K562 (cell line): ENCODE results near the gene TRIM33. TPM values are rescaled to one million over a fixed set of nuclear protein-coding genes. Genes with fewer than 3 reads are reported as not detected.
A peak's percentile ranks its signal among the peaks of the same experiment; 100 is the strongest.

ENCODE experiments used
- ATAC-seq: fragments of 200-7000 bp; cut with Tn5 transposase; 3 replicates; pipeline ENCODE4 v1.9.1; 2020; ENCODE audit warnings: moderate library complexity
- BruUV-seq: library from RNA; stranded (reverse); fragments of 400-500 nt; replicated peaks from 2 replicates; lab custom pipeline; 2021; lab: Mats Ljungman, UMichigan
- CTCF ChIA-PET: fragments of 300-600 bp; formaldehyde crosslinking; extraction: SDS; loops from one replicate; lab custom pipeline; 2021; ENCODE audit warnings: low intra/inter-chr PET ratio; lab: Yijun Ruan, JAX
- POLR2A ChIA-PET: fragments of 300-600, 350-650 bp; sonication (Branson Sonifier 250); formaldehyde crosslinking; extraction: SDS; loops from one replicate; lab custom pipeline; 2021; ENCODE audit warnings: antibody characterized with exemption, inconsistent platforms; lab: Yijun Ruan, JAX
- DNase-seq, 4 experiments: peaks; one replicate each; pipeline versions ENCODE4 v3.0.0 to v3.0.0-alpha.2; 2011 to 2018; ENCODE audit warnings: low spot score in 3 of 4, mixed read lengths in 3 of 4; ENCODE audit errors: extremely low read depth in 1 of 4
- FAIRE-seq: peaks from 2 replicates; lab custom pipeline; 2011; peaks lifted over from hg19 to GRCh38; lab: Jason Lieb, UNC
- H2AFZ ChIP-seq: 2 replicates; pipeline ENCODE4 v1.6.0; 2011; ENCODE audit warnings: low read depth, low read length, control low read depth, inconsistent platforms
- H3K27ac ChIP-seq: fragments of 200-600 bp; 3 replicates; pipeline ENCODE4 v1.8.0; 2011; ENCODE audit warnings: low read depth, mild to moderate bottlenecking, control low read depth, inconsistent platforms, low read length, moderate library complexity, mixed read lengths; ENCODE audit errors: extremely low read depth
- H3K27me3 ChIP-seq, 2 experiments: fragments of 300-600 bp in 1 of 2; 2 replicates in 1 of 2; 3 replicates in 1 of 2; pipeline versions ENCODE4 v1.6.0 to v1.8.0; 2011; ENCODE audit warnings: inconsistent platforms in 2 of 2, low read length in 2 of 2, mild to moderate bottlenecking in 1 of 2, mixed read lengths in 1 of 2, moderate library complexity in 1 of 2; ENCODE audit not compliant: control insufficient read depth in 2 of 2, insufficient read depth in 2 of 2
- H3K36me3 ChIP-seq: fragments of 300-600 bp; 3 replicates; pipeline ENCODE4 v1.8.0; 2011; ENCODE audit warnings: mild to moderate bottlenecking, low read length, inconsistent platforms; ENCODE audit not compliant: control insufficient read depth, insufficient read depth
- H3K4me1 ChIP-seq, 2 experiments: fragments of 200-600 bp in 1 of 2; replicated peaks in 1 of 2; 2 replicates in 1 of 2; 3 replicates in 1 of 2; pipeline versions ENCODE4 v1.5.1 to v1.8.0; 2011; ENCODE audit warnings: inconsistent platforms in 2 of 2, low read length in 2 of 2, mild to moderate bottlenecking in 1 of 2, mixed read lengths in 1 of 2, moderate library complexity in 1 of 2; ENCODE audit not compliant: control insufficient read depth in 2 of 2, insufficient read depth in 2 of 2
- H3K4me2 ChIP-seq: 2 replicates; pipeline ENCODE4 v1.6.1; 2011; ENCODE audit warnings: low read length, control low read depth, inconsistent platforms, mixed read lengths; ENCODE audit not compliant: insufficient read depth
- H3K4me3 ChIP-seq: fragments of 200-600 bp; sonication (generic), shearing (Covaris generic); 2 replicates; pipeline ENCODE4 v1.5.1; 2016; ENCODE audit warnings: control low read depth, inconsistent platforms
- H3K79me2 ChIP-seq: fragments of 200-600 bp; 3 replicates; pipeline ENCODE4 v1.8.0; 2011; ENCODE audit warnings: low read length, inconsistent platforms; ENCODE audit not compliant: control insufficient read depth, insufficient read depth
- H3K9ac ChIP-seq, 2 experiments: 2 replicates each; pipeline versions ENCODE4 v1.6.0 to v1.6.1; 2011; ENCODE audit warnings: low read depth in 2 of 2, low read length in 2 of 2, control low read depth in 1 of 2, inconsistent platforms in 1 of 2, mild to moderate bottlenecking in 1 of 2, mixed read lengths in 1 of 2; ENCODE audit not compliant: insufficient read depth in 1 of 2
- H3K9me1 ChIP-seq: one replicate; pipeline ENCODE4 v1.6.0; 2011; ENCODE audit warnings: inconsistent platforms, mild to moderate bottlenecking, low read length, moderate library complexity; ENCODE audit not compliant: control insufficient read depth, insufficient read depth
- H3K9me3 ChIP-seq: replicated peaks from 2 replicates; pipeline ENCODE4 v1.5.1; 2011; ENCODE audit warnings: low read depth, low read length, inconsistent platforms; ENCODE audit not compliant: control insufficient read depth, insufficient read depth
- H4K20me1 ChIP-seq: replicated peaks from 2 replicates; pipeline ENCODE4 v1.6.1; 2011; ENCODE audit warnings: low read length, inconsistent platforms, mixed read lengths; ENCODE audit not compliant: control insufficient read depth, insufficient read depth
- BRF1 ChIP-seq: IDR thresholded peaks from 3 replicates; pipeline ENCODE4 v1.6.1; 2011; ENCODE audit warnings: borderline replicate concordance, mild to moderate bottlenecking; ENCODE audit not compliant: insufficient read length; ENCODE audit errors: extremely low read depth
- GTF2A2 ChIP-seq: IDR thresholded peaks from 2 replicates; pipeline ENCODE4 v1.6.1; 2016; ENCODE audit warnings: mild to moderate bottlenecking, missing genetic modification characterization, missing compliant biosample characterization
- JUND ChIP-seq, 2 experiments: IDR thresholded peaks; 2 replicates in 1 of 2; 3 replicates in 1 of 2; pipeline ENCODE4 v1.6.1; 2011; ENCODE audit warnings: borderline replicate concordance in 2 of 2, low read depth in 2 of 2, low read length in 2 of 2, improper control_type of control experiment in 1 of 2, missing biosample characterization in 1 of 2, missing genetic modification characterization in 1 of 2, missing genetic modification reagents in 1 of 2
- TBL1XR1 ChIP-seq, 2 experiments: IDR thresholded peaks; 2 replicates each; pipeline ENCODE4 v1.6.1; 2012; ENCODE audit warnings: improper control_type of control experiment in 2 of 2, low read length in 2 of 2, mild to moderate bottlenecking in 1 of 2
- U2AF2 ChIP-seq: fragments of 200-400 bp; formaldehyde crosslinking; optimal IDR thresholded peaks from 2 replicates; pipeline ENCODE3; 2017; ENCODE audit warnings: low read depth, mild to moderate bottlenecking, low read length
- WGBS: fragments of 100-300 bp; shearing (Covaris generic); methylation state at CpG from one replicate; pipeline ENCODE4 v1.1.6; 2016; ENCODE audit warnings: low coverage, mixed read lengths; ENCODE audit not compliant: insufficient coverage; ENCODE audit errors: missing lambda C conversion rate; 5-methylcytosine and 5-hydroxymethylcytosine counted together
- in situ Hi-C: fragments of 300-500 bp; cut with MboI; formaldehyde crosslinking; loops from 4 replicates; pipeline ENCODE4 v1.15.0; 2018; ENCODE audit warnings: inconsistent platforms, mixed read lengths
- intact Hi-C: fragments of 100-400 bp; cut with micrococcal nuclease; formaldehyde crosslinking; loops from 2 replicates; pipeline ENCODE4 v1.14.2; 2022
- polyA plus RNA-seq, 8 experiments: library from polyadenylated mRNA; depleted of rRNA in 4 of 8; stranded (reverse) in 5 of 8; unstranded in 3 of 8; fragments of >200 nt; fragmentation: Nextera tagmentation in 2 of 8; fragmentation: Illumina TruSeq in 1 of 8; extraction: Ambion mirVana in 2 of 8; extraction: Trizol in 1 of 8; gene quantifications; 2 replicates each; pipeline versions ENCODE4 v1.2.1 to v1.2.3, GENCODE V29; 2011 to 2014; ENCODE audit warnings: inconsistent platforms in 1 of 8, missing spikeins in 1 of 8
- total RNA-seq, 7 experiments: library from RNA; depleted of rRNA in 6 of 7; stranded (reverse); fragments of >200 nt in 6 of 7; fragmentation: Illumina TruSeq in 2 of 7; extraction: Trizol in 2 of 7; gene quantifications; 2 replicates each; pipeline versions ENCODE4 v1.2.1 to v1.2.3, GENCODE V29; 2011 to 2021; ENCODE audit warnings: low replicate concordance in 1 of 7
- TF ChIP-seq, protein P1 (sequence below): sonication (generic); formaldehyde crosslinking; IDR thresholded peaks from 2 replicates; pipeline ENCODE4 v1.8.1; 2023; ENCODE audit warnings: mild to moderate bottlenecking, missing genetic modification reagents
- TF ChIP-seq, protein P2 (sequence below): sonication (generic); formaldehyde crosslinking; IDR thresholded peaks from 2 replicates; pipeline ENCODE4 v1.8.1; 2023; ENCODE audit warnings: mild to moderate bottlenecking, missing genetic modification reagents

TRIM33 gene
- total and polyA plus RNA-seq, 9 of the 15 experiments (the other 6 are each of a cell fraction or from before 2014, with no cell fraction given): 9.3 to 58.4 (median 40.2) TPM

DNA sequence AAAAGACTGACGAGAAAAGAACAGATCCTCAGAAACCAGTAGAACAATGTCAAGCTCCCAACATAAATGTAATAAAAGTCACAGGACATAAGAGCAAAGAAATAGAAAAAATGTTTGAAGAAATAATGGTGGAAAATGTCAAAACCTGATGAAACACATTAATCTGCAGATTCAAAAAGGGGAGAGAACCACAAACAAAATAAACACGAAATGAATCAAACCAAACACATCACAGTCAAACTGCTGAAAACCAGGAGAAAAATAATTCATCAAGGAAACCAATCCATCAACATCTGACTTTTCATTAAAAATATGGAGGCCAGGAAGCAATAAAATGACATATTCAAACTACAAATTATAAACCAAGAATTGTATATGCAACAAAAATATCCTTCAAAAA, 31.9 kb downstream of the TRIM33 start (continued):
- TF ChIP-seq U2AF2 (no peak), TBL1XR1 (IDR thresholded peaks at IDR 0.05; ENCODE audit: low read length in 2 of 2) (no peak)
- TF ChIP-seq, all 486 proteins: peak for 0

DNA sequence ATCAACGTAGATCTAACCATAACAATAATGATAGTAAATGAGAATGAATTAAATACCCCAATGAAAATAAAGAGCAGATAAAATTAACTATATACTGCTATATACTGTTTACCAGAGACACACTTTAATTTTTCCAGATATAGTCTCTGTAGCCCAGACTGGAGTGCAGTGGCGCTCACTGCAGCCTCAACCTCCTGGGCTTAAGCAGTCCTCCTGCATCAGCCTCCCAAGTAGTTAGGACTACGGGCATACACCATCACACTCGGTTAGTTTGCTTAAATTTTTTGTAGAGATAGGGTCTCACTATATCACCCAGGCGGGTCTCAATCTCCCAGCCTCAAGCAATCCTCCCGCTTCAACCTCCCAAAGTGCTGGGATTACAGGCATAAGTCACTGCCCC, 37.2 kb downstream of the TRIM33 start:
- no peaks in the 10 kb centered on the region for H3K27me3 ChIP-seq
- H3K9ac ChIP-seq: no peak overlapping the region
- H4K20me1 ChIP-seq: no peaks in the 10 kb centered on the region; the same call in 1 of the 2 replicates
- no peak for FAIRE-seq
- BruUV-seq: no TSS peak
- no peak overlapping the region for H3K4me2 ChIP-seq
- WGBS: 85% methylated on average over 6 of the region's 6 CpGs
- DNase-seq: no peak
- peaks cover 3% of the 10 kb centered on the region; the same call in 2 of the 3 replicates for H3K36me3 ChIP-seq
- H3K79me2 ChIP-seq: peaks cover 97% of the 10 kb centered on the region
- H3K9me3 ChIP-seq: no peaks in the 10 kb centered on the region
- in situ Hi-C loops (no loop called here), intact Hi-C loops (no loop called here)
- H2AFZ ChIP-seq: no peak overlapping the region
- no peaks in the 10 kb centered on the region for H3K9me1 ChIP-seq
- no peak for ATAC-seq
- ChIA-PET CTCF (no interaction called here), POLR2A (no interaction called here)
- H3K4me3 ChIP-seq: no peak overlapping the region
- H3K27ac ChIP-seq: no peak overlapping the region
- H3K4me1 ChIP-seq: peaks cover 0 to 4% of the 10 kb centered on the region in 2 experiments; a peak in 1 of 5 replicates
- TF ChIP-seq, protein P1, sequence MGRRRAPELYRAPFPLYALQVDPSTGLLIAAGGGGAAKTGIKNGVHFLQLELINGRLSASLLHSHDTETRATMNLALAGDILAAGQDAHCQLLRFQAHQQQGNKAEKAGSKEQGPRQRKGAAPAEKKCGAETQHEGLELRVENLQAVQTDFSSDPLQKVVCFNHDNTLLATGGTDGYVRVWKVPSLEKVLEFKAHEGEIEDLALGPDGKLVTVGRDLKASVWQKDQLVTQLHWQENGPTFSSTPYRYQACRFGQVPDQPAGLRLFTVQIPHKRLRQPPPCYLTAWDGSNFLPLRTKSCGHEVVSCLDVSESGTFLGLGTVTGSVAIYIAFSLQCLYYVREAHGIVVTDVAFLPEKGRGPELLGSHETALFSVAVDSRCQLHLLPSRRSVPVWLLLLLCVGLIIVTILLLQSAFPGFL (CRISPR knock-in tag): 0 out of 2 replicates have a peak, but pooled peaks have one; percentile 51
- no peak for TF ChIP-seq JUND (IDR thresholded peaks at IDR 0.05; ENCODE audit: borderline replicate concordance, low read depth, low read length)
- TF ChIP-seq JUND (tag; IDR thresholded peaks at IDR 0.05; ENCODE audit: borderline replicate concordance, low read depth, low read length): no peak
- no peak for TF ChIP-seq GTF2A2 (tag)
- TF ChIP-seq BRF1: no peak
- TF ChIP-seq, protein P2, sequence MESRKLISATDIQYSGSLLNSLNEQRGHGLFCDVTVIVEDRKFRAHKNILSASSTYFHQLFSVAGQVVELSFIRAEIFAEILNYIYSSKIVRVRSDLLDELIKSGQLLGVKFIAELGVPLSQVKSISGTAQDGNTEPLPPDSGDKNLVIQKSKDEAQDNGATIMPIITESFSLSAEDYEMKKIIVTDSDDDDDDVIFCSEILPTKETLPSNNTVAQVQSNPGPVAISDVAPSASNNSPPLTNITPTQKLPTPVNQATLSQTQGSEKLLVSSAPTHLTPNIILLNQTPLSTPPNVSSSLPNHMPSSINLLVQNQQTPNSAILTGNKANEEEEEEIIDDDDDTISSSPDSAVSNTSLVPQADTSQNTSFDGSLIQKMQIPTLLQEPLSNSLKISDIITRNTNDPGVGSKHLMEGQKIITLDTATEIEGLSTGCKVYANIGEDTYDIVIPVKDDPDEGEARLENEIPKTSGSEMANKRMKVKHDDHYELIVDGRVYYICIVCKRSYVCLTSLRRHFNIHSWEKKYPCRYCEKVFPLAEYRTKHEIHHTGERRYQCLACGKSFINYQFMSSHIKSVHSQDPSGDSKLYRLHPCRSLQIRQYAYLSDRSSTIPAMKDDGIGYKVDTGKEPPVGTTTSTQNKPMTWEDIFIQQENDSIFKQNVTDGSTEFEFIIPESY: peak; percentile 42; the same call in 1 of the 2 replicates
